OCI-LY7 (cell line): ENCODE measurements around the gene MROH2A.

Source experiments
- EZH2phosphoT487 ChIP-seq: fragments of 200-600 bp; sonication (generic); IDR thresholded peaks from 2 replicates; pipeline ENCODE4 v1.6.1; 2018; ENCODE audit warnings: low read depth, borderline replicate concordance, mild to moderate bottlenecking, mixed run types, antibody characterized with exemption, low read length, moderate library complexity, mixed read lengths
- TF ChIP-seq, protein P1 (sequence below): fragments of 200-600 bp; sonication (generic); conservative IDR thresholded peaks from 2 replicates; pipeline ENCODE4 v1.5.1; 2014; ENCODE audit warnings: mild to moderate bottlenecking, antibody characterized with exemption, low read length, moderate library complexity, mixed read lengths

DNA sequence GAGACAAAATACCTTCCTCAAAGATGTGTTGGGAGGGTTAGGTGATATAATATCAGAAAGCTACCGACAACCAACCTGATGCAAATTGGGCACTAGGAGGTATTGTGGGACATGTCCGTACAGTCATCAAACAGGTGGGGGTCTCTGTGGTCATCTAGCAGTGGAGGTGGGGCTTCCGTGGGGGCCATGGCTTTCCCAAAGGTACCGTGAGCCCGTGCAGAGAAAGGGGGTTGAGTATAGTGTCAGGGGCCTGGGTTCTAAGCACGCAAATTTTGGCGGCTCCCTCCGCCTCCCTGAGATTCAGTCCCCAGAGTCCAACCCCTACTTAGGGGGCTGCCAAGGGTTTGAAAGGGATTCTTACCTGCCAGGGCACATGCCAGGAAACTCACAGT is 43.6 kb downstream of the MROH2A start:
- TF ChIP-seq, protein P1, sequence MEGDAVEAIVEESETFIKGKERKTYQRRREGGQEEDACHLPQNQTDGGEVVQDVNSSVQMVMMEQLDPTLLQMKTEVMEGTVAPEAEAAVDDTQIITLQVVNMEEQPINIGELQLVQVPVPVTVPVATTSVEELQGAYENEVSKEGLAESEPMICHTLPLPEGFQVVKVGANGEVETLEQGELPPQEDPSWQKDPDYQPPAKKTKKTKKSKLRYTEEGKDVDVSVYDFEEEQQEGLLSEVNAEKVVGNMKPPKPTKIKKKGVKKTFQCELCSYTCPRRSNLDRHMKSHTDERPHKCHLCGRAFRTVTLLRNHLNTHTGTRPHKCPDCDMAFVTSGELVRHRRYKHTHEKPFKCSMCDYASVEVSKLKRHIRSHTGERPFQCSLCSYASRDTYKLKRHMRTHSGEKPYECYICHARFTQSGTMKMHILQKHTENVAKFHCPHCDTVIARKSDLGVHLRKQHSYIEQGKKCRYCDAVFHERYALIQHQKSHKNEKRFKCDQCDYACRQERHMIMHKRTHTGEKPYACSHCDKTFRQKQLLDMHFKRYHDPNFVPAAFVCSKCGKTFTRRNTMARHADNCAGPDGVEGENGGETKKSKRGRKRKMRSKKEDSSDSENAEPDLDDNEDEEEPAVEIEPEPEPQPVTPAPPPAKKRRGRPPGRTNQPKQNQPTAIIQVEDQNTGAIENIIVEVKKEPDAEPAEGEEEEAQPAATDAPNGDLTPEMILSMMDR = no peak
- no peak for TF ChIP-seq EZH2phosphoT487
